ENCODE measurements around the gene TMED10.
A peak's percentile ranks its signal among the peaks of the same experiment; 100 is the strongest.

Gene TMED10

DNA sequence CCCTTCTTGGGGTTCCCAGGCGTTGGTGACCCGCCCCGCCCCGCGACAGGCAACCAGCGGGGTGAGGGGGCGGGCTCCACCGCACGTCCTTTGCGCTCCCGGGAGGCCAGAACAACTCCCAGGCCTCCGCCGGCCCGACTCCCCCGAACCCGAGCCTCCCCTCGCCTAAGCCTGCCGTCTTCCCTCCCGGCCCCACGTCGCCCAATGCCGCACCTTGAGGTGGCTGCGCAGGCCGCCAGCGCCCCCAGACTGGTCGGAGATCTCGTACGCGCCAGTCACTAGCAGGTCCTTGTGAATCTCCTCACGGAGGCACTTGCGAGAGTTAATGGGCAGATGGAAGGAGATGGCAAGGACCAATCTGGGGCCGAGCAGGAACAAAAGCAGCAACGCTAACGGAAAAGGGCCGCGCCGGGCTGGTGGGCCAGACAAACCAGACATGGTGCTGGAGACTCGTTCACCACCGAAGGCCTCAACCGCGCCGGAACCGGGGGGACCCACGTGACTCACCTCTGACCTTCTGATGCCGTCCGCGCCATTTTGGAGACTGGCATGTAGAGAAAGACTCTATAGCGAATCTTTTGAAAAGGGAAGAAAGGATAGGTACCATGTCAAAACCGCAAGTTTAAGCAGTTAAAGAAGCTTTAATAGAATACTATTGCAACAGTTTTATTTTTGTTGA lies at the start of gene TMED10:
Gene TMED10 (minus strand): TSS at position 471 of the 679 bp plus-strand sequence. CDS start 33 bp downstream, at position 438.
- peak; percentile 80 for DNase-seq (ENCODE audit: low read depth)

DNA sequence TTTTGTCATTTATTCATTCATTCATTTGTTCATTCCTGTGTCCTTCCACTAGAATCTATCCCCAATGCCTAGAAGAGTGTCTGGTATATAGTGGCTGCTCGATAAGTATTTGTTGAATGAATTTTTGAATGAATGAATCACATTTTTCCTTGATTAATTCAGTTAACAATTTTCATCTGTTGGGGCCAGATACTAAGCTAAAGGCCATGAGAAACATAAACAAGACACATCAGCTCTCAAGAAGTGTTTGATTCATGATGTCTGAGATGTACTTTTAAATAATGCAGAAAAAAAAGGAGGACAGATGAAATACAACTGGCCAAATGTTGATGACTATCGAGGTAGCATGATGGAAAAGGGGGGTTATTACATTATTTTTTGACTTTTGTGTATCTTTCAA lies 48.1 kb upstream of the TMED10 start:
- DNase-seq (ENCODE audit: low read depth): no peak

DNA sequence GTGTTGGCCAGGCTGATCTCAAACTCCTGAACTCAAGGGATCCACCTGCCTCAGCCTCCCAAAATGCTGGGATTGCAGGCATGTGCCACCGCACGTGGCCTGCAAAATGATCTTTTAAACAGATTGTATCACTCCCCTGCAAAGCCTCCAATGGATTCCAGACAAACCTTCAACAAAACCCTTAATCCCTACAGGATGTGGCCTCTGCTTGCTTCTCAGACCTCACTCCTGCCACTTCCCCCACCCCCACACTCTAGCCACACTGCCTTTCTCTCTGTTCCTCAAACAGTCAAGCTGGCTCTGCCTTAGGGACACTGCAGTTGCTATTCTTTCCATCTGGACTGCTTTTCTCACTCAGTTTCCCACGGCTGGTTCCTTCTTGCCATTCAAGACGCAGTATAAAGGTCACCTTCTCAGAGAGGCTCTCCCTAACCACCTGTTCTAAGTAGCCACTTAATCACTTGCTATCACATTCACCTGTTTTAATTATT lies 47.3 kb upstream of the TMED10 start:
- no peak for DNase-seq (ENCODE audit: low read depth)

DNA sequence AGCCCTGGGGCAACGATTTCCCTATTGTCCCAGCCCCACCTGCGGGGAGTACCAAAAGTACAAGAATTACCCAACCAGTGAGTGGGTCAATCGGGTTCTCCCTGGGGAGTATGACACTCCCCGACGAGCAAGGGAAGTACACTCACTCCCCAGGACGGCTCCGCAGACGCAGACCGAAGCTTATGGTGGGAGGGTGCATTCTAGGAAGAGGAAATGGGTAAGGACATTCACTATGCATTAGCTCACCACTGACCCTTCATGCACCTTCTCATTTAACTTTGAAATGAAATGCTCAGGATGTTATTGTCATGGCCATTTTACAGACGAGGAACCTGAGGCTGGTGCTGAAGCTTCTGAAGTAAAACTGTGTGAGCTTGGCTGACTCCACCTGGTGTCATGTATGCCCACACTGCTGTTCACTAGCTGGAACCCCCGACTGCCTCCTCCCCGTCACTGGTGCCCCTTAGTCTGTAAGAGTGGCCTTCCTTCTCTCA lies 45.8 kb upstream of the TMED10 start:
- no peak for DNase-seq (ENCODE audit: low read depth)

DNA sequence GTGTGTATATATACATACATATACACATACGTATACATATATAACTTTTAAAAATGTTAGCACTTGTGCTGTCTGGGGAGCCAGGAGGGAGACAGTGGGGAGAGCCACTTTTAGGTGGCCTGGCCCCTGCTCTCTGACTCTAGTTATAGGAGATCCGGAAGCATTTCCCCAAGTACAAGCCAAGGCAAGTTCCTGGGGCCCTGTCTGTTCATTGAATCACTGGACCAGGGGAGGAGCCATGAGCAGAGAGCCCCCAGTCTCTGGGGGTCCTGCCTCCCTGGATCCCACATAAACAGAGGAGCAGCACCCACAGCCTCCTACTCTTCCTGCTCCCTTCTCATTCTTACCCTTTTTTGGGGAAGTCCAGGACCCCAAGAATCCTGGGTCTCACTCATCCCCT lies 45.4 kb upstream of the TMED10 start:
- DNase-seq (ENCODE audit: low read depth): no peak

DNA sequence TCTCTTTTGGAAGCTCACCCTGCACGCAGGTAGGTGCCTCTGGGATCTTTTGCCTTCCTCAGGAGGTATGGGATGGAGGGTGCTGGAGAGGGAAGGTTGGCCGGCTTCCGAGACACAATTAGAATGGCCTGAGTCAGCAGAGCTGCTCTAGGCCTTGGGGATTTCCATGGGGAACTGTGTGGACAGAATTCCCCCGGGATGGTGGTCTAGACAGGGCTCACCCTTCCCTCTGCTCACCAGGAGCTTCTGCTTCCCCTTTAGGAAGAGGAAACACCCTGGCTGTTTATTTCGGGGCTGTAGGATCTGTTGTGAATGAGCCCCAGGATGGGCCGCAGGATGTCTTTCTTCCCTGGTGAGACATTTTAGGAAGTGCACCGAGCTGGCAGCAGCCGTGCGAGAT lies 43.7 kb upstream of the TMED10 start:
- DNase-seq (ENCODE audit: low read depth): no peak

DNA sequence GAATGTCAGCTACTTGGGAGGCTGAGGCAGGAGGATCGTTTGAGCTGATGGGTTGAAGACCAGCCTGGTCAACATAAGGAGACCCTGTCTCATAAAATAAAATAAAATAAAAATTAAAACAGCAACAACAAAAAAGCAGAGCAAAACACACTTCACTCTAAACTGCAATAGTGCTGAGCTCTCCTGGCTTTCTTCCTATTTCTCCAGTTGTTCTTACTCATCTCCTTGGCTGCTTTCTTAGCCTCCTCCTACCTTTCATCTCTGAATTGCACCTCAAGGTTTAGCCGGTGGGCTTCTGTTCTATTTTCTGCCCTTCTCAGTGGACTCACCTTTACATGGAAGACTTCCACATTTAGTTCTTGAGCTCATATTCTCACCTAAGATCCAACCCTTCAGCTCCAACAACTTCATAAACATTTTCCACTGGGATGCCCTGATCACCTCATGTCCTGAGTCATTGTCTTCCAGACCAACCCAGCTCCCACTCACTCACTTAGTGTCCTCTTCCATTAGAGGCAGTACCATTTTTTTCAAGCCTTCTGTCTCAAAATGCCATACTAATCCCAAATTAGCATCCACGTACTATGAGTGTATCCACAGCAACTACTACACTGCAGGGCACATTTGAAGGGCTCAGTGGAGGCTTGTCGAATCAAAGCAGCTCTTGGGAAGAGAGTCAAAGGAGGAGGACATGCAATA lies 41.2 kb upstream of the TMED10 start:
- DNase-seq (ENCODE audit: low read depth): no peak

DNA sequence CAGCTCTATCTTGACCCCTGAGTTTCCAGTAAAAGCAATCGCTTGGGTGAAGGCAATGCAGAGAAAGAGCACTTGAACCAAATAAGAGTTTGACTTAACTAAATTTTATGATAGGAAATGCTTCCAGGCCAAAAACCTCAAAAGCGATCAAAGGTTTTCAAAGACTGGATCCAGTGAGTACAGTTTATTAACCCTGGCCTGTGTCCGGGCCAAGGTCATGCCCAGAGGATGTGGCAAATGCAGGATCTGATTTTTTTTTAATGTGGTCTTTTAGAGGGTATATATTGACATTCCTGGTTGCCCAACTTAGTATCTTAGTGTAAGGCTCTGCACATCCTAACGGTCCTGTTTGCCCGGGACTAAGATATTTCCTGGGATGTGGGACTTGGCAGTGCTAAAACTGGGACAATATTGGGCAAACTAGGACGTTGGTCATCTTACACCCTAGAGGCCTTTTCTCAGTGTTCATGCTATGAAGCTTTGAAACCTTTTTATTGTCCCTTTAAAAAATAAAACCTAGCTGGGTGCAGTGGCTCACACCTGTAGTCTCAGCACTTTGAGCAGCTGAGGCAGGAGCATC lies 40.1 kb upstream of the TMED10 start:
- no peak for DNase-seq (ENCODE audit: low read depth)

DNA sequence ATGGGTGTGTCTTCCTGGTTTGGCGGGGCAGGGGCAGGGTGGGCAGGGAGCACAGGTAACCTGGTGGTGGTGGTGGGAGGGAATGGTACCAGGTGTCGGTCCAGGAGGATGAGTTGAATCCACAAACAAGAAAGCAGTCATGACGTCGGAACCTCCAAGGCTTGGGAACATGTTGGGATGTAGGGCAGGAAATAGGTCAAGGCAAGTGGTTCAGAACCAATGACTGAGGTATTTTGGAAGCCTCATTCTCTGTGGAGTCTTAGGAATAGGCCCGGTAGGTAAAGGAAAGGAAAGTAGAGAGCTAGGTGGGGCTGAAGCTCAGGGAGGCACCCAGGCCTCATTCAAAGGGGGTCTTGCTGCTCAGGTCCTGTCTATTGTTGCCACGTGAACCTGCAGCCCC lies 39.1 kb upstream of the TMED10 start:
- no peak for DNase-seq (ENCODE audit: low read depth)

DNA sequence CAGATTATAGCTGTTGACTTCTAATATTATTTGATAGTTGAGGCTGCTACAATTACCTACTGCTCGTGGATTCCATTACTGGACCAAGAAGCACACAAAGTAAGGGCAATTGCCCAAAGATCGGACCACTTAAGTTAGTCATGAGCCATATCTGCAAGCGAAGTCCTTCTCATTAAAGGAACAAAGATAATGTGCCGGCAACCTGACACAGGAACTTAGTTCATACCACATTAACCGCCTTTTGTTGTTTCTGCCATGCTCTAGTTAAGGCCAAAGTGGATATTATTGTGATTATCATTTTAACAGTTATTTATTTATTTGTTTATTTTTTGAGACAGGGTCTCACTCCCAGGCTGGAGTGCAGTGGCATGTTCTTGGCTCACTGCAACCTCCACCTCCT lies 38.1 kb upstream of the TMED10 start:
- no peak for DNase-seq (ENCODE audit: low read depth)

DNA sequence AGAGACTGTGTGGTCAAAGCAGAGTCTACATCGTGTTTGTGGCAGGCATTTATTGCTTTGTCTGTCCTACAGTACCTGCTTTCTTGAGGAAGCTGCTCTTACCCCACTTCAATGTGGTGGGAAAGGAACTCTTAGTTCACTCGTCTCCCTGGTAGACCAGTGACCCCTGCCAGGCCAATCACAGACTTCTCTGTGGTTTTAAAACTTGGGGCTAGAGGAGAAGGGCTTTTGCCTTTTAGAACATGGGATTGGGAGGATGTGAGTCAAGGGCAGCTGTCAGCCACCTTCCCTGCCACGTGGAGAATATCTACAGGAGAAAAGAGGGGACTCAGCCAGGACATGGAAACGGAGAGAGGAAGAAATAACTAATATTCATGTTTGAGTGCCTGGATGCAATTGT lies 36.8 kb upstream of the TMED10 start:
- DNase-seq (ENCODE audit: low read depth): no peak

DNA sequence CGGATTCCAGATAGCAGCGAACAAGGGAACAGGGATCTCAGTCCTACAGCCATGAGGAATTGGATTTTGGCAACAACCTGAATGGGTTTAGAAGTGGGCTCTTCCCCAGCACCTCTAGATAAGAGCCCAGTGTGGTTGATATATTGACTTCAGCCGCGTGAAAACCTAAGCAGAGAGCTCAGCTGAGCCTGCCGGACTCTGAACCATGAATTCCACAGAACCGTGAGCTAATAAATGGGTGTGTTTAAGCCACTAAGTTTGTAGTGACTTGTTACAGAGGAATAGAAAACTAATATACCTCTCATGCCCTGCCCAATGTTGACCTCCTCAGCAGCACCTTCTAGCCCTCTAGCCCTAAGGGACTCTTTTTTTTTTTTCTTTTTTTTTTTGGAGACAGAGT lies 32.4 kb upstream of the TMED10 start:
- no peak for DNase-seq (ENCODE audit: low read depth)

DNA sequence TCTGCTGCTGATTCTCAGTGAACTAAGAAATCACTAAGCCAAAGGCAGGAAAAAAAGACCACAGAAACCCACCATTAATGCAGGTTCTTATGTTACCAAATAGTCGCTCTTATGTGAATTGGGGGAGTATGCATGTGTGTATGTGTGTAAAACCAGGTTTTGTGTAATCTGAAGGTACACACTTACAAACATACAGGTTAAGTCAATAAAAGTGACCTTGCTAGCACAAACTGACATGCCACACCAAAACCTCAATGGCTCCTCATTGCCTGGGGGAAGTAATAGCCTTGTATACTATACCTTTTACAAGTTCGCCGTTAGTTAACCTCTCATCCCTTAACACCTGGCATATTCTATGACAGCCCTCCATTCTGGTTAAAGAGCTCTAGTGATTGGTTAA lies 29.8 kb upstream of the TMED10 start:
- DNase-seq (ENCODE audit: low read depth): no peak

DNA sequence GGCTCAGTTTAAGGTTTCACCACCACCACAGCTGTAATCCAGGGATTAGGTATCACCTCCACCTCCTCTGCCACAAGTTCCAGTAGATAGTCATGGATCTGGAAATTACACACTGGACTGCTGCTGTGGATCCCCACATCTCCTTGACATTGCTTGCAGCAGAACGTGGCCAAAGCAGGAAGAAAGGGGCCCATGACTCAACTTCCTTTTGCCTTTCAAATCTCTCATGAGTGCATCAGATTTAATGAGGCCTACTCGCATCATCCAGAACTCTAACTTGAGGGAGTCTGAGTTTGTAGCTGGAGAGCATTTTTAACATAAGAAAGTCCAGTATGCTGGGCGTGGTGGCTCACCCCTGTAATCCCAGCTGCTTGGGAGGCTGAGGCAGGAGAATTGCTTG lies 29.2 kb upstream of the TMED10 start:
- no peak for DNase-seq (ENCODE audit: low read depth)

DNA sequence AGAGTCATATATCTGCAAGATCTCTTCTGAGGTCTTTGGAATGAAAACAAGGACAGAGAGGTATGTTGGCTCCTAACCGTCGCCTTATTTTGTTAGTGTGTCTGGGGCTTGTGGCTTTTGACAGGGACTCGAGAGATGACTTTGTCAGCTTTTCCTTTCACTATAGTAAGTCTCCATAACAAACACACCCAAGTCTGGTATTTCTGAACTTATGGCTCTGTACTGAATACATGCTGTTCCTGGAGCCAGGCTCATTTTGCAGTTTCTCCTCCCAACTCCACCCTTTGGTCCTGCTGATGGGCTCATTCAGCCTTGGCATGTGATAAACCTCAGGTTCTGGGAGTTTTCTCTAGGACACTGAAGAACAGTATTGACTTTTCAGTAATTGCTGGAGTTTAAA lies 27.7 kb upstream of the TMED10 start:
- DNase-seq (ENCODE audit: low read depth): no peak

DNA sequence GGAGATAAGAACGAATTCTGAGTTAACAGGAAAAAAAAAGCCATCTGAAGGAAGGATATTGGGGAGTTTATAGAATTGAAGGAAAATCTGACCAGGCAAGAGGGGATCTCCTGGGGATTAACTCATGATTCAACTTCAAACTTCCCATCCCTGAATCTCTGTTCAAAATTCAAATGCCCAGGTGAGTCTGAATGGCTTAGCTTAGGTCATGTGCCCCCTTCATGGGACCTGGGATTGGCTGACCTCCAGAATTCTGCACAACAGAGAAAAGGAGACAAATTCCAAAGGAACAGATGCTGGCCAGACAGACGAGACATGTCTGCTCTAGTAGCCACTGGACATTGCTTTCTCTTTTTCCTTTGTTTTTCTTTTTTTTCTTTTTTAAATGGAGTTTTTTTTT lies 26.2 kb upstream of the TMED10 start:
- DNase-seq (ENCODE audit: low read depth): no peak

DNA sequence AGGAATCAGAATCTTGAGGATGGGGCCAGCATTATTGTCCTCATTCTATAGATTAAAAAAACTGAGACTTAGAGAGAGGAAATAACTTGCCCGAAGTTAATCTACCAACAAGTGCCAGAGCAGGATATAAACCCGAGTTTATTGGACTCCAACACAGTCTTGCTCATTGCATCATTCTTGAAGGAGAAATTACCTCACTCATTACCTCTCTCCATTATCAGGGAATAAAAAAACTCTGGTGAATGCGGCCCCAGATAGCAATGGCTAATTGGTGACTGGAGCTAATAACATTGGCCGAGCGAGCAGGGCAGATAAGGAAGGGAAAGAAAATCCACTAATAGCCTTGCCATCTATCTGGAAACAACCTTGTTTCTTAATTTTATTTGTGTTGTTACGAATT lies 24.7 kb upstream of the TMED10 start:
- no peak for DNase-seq (ENCODE audit: low read depth)

DNA sequence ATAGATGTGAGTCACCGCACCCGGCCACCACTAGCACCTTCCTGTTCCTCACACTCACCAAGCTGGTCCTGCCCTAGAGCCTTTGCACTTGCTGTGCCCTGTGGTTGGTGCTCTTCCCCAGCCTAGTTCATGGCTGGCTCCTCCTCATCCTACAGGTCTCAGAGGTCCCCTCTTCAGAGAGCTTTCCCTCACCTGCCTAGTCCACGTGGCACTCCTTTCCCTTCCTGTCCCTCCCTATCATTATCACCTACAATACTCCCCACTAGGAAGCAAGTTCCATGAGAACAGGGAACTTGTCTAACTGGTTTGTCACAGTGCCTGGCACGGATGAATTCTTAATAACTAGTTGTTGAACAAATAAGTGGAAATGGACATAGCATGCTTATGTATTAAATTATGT lies 24.0 kb upstream of the TMED10 start:
- no peak for DNase-seq (ENCODE audit: low read depth)

DNA sequence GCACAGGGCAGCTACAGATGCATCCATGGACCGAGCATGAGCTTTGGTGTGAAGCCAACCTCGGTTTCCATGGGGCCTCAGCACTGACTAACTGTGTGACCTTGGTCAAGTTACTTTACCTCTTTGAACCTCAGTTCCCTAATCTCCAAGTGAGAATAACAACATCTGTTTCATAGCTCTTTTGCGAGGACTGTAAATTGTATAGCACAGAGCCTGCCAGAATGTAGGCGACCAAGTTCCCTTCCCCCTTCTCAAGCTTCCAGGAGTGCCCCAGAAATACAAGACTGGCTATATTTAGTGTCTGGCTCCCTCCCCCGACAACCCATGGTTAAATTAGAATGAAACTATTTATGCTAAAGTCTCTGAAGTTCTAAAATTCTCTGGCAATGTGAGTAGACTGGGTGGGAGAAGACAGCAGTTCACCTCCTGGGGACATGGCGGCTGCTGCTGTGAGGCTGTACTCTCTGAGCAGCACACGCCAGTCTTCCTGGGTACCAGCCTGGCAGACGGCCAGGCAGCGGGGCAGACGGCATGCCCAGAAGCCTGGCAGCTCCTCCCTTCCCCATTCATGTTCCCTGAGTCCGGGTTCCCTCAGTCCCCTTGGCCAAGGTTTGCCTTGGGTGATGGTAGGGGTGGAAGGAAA lies 22.0 kb upstream of the TMED10 start:
- DNase-seq (ENCODE audit: low read depth): no peak

DNA sequence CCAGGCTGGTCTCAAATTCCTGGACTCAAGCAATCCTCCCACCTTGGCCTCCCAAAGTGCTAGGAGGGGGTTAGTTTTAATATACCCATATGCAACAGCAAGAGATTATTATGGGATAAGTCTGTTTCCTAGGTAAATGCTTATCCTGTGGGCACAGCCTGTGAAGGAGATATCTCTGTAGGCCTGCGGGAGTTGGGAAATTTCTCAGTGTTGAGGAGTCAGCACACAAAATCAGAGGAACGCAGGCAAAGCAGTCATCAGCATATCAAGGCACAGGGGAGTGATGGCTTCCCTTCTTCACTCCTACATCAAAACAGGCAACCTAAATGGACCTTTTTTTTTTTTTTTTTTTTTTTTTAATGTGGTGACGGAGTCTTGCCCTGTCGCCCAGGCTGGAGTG lies 20.9 kb upstream of the TMED10 start:
- no peak for DNase-seq (ENCODE audit: low read depth)

DNA sequence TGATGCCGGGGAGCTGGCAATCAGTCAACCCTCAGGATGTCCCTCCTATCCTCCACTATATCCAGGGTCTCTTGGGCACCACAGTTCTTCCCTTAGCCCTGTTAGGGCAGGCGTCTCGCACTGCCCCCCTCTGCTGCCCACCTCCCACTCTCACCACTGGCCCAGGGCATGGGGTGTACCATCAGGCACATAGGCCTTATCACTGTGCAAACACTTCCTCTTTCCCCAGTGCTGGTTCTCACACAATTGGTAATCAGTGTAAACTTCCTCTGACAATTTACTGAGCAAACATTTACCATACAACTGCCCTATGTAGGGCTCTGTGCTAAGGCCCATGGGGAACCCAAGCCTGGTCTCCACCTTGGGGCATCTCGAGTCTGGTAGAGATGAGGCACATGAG lies 20.1 kb upstream of the TMED10 start:
- DNase-seq (ENCODE audit: low read depth): no peak

DNA sequence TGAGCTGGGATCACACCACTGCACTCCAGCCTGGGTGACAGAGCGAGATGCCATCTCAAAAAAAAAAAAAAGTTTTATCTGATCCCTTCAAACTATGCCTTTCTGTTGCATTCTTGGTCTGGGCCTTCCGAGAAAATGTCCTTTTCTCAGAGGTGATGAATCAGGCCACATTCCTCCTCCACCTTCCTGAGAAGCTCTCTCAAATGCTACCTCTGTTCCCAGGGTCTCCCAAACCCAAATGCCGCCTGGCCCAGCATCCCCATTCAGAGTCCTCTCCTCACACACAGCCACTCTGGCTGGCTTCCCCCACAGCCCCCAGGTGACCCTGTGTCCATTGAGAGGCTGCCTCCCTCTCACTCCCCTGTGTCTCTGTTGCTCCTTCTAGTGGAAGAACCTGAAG lies 19.7 kb upstream of the TMED10 start:
- DNase-seq (ENCODE audit: low read depth): no peak

DNA sequence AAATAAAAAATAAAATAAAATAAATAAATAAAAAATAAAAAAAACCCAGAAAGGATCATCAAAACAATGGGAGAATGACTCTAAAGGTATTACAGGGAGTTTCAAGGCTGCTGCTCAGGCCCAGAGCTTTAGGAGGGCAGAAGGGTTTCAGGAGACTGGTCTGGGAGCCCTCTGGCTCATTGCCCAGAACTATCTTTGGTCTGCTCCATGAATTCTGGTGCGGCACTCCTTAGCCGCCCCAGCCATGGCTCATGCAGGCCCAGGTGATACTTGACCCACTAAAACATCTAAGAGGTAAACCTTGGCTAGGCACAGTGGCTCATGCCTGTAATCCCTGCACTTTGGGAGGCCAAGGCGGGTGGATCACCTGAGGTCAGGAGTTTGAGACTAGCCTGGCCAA lies 14.7 kb upstream of the TMED10 start:
- DNase-seq (ENCODE audit: low read depth): no peak
